CD14-positive monocyte (primary cell): Measurements from ENCODE around the gene CHRM5. TPM values are rescaled to one million over a fixed set of nuclear protein-coding genes. Genes with fewer than 3 reads are reported as not detected.

ENCODE experiments used
- DNase-seq, 3 donors: peaks; one replicate each; pipeline ENCODE4 v3.0.0-alpha.2; 2011 to 2022
- H2AFZ ChIP-seq: 2 replicates; pipeline ENCODE4 v1.6.0; 2012; ENCODE audit warnings: mild to moderate bottlenecking, low read depth, low read length, inconsistent platforms; ENCODE audit not compliant: insufficient read depth, poor library complexity, severe bottlenecking
- H3K27ac ChIP-seq, 2 donors: 1 replicate in 1 of 2; 2 replicates in 1 of 2; pipeline ENCODE4 v1.5.1; 2012 to 2013; ENCODE audit warnings: low read length in 2 of 2, control low read depth in 1 of 2, inconsistent platforms in 1 of 2, low read depth in 1 of 2, mild to moderate bottlenecking in 1 of 2
- H3K27me3 ChIP-seq, 2 donors: one replicate each; pipeline versions ENCODE4 v1.6.0 to v1.6.1; 2011 to 2013; ENCODE audit warnings: low read length in 2 of 2; ENCODE audit not compliant: control insufficient read depth in 2 of 2, insufficient read depth in 2 of 2
- H3K36me3 ChIP-seq, 2 donors: replicated peaks in 1 of 2; 1 replicate in 1 of 2; 2 replicates in 1 of 2; pipeline versions ENCODE4 v1.5.1 to v1.6.1; 2012 to 2013; ENCODE audit warnings: low read length in 2 of 2, control low read depth in 1 of 2, inconsistent platforms in 1 of 2, mild to moderate bottlenecking in 1 of 2; ENCODE audit not compliant: insufficient read depth in 2 of 2, control insufficient read depth in 1 of 2
- H3K4me1 ChIP-seq, 2 donors: 1 replicate in 1 of 2; 2 replicates in 1 of 2; pipeline versions ENCODE4 v1.5.1 to v1.6.1; 2012 to 2013; ENCODE audit warnings: low read length in 2 of 2, control low read depth in 1 of 2, inconsistent platforms in 1 of 2, mild to moderate bottlenecking in 1 of 2, moderate library complexity in 1 of 2; ENCODE audit not compliant: insufficient read depth in 2 of 2, control insufficient read depth in 1 of 2
- H3K4me2 ChIP-seq: replicated peaks from 2 replicates; pipeline ENCODE3; 2012; ENCODE audit warnings: low read length, moderate library complexity, mild to moderate bottlenecking; ENCODE audit not compliant: poor library complexity, severe bottlenecking; ENCODE audit errors: extremely low read depth
- H3K4me3 ChIP-seq, 3 experiments: fragments of 200-600 bp in 1 of 3; sonication (generic) in 1 of 3; replicated peaks in 1 of 3; 1 replicate in 2 of 3; 2 replicates in 1 of 3; pipeline ENCODE4 v1.5.1; 2011 to 2013; ENCODE audit warnings: low read length in 3 of 3, mild to moderate bottlenecking in 3 of 3, control low read depth in 2 of 3, low read depth in 2 of 3, inconsistent platforms in 1 of 3, moderate library complexity in 1 of 3
- H3K79me2 ChIP-seq: 2 replicates; pipeline ENCODE4 v1.6.0; 2012; ENCODE audit warnings: mild to moderate bottlenecking, control low read depth, inconsistent platforms, low read length, moderate library complexity; ENCODE audit not compliant: insufficient read depth
- H3K9ac ChIP-seq: 2 replicates; pipeline ENCODE4 v1.6.0; 2017; ENCODE audit warnings: low read length, mild to moderate bottlenecking; ENCODE audit not compliant: insufficient read depth, poor library complexity, severe bottlenecking
- H3K9me3 ChIP-seq, 2 donors: replicated peaks in 1 of 2; 1 replicate in 1 of 2; 2 replicates in 1 of 2; pipeline versions ENCODE4 v1.5.1 to v1.6.1; 2012 to 2013; ENCODE audit warnings: low read length in 2 of 2, control low read depth in 1 of 2; ENCODE audit not compliant: control insufficient read depth in 1 of 2, insufficient read depth in 1 of 2
- H4K20me1 ChIP-seq: 2 replicates; pipeline ENCODE4 v1.6.0; 2012; ENCODE audit warnings: mild to moderate bottlenecking, low read length, control low read depth, moderate library complexity; ENCODE audit not compliant: insufficient read depth
- H3K27ac Mint-ChIP-seq, 7 donors: one replicate each; pipeline ENCODE4 v1.8.0; 2020; ENCODE audit warnings: mild to moderate bottlenecking in 7 of 7, mixed read lengths in 7 of 7, moderate library complexity in 6 of 7, inconsistent platforms in 2 of 7
- H3K27me3 Mint-ChIP-seq, 3 donors: one replicate each; pipeline ENCODE4 v1.8.0; 2021 to 2022; ENCODE audit warnings: low read depth in 3 of 3, mild to moderate bottlenecking in 3 of 3, mixed read lengths in 3 of 3, moderate library complexity in 3 of 3, inconsistent platforms in 1 of 3
- H3K36me3 Mint-ChIP-seq, 2 donors: one replicate each; pipeline ENCODE4 v1.8.0; 2020; ENCODE audit warnings: mixed read lengths in 2 of 2, inconsistent platforms in 1 of 2, mild to moderate bottlenecking in 1 of 2
- H3K4me1 Mint-ChIP-seq: one replicate; pipeline ENCODE4 v1.8.0; 2020; ENCODE audit warnings: mild to moderate bottlenecking, mixed read lengths
- H3K4me3 Mint-ChIP-seq, 2 donors: one replicate each; pipeline ENCODE4 v1.8.0; 2020; ENCODE audit warnings: mild to moderate bottlenecking in 2 of 2, mixed read lengths in 2 of 2, moderate library complexity in 1 of 2
- H3K9me3 Mint-ChIP-seq, 7 donors: one replicate each; pipeline ENCODE4 v1.8.0; 2020 to 2022; ENCODE audit warnings: mixed read lengths in 7 of 7, mild to moderate bottlenecking in 6 of 7, moderate library complexity in 6 of 7, inconsistent platforms in 2 of 7
- WGBS: methylation state at CpG from one replicate; pipeline ENCODE4 v1.1.5; 2013; ENCODE audit warnings: missing lambda C conversion rate; ENCODE audit not compliant: insufficient coverage; 5-methylcytosine and 5-hydroxymethylcytosine counted together
- intact Hi-C, 2 donors: fragments of 100-400 bp; cut with micrococcal nuclease; formaldehyde crosslinking; loops; one replicate each; pipeline versions ENCODE4 v1.15.0 to v1.15.1; 2023
- polyA plus RNA-seq, 3 donors: library from polyadenylated mRNA; depleted of rRNA in 1 of 3; unstranded in 2 of 3; stranded (reverse) in 1 of 3; fragments of 300-500 nt in 2 of 3; fragments of >200 nt in 1 of 3; fragmentation: Illumina TruSeq in 2 of 3; gene quantifications; 1 replicate in 2 of 3; 2 replicates in 1 of 3; pipeline ENCODE4 v1.2.3, GENCODE V29; 2012 to 2021
- TF ChIP-seq, protein P1 (sequence below): fragments of 200-600 bp; IDR thresholded peaks from one replicate; pipeline ENCODE4 v1.8.0; 2022; ENCODE audit warnings: antibody characterized with exemption, mild to moderate bottlenecking

Gene CHRM5
- polyA plus RNA-seq, 3 donors = not detected

GRCh38 chr15:33934396-33934795, 33.9 kb upstream of the CHRM5 start:
- Histone ChIP-seq H2AFZ (no peak overlapping the region), H3K4me2 (no peak overlapping the region), H4K20me1 (no peaks in the 10 kb centered on the region), H3K4me3 (no peak overlapping the region), H3K9me3 (no peaks in the 10 kb centered on the region), H3K36me3 (no peaks in the 10 kb centered on the region), H3K27me3 (no peaks in the 10 kb centered on the region), H3K9ac (no peak overlapping the region), H3K4me1 (no peaks in the 10 kb centered on the region), H3K27ac (no peak overlapping the region), H3K79me2 (no peaks in the 10 kb centered on the region)
- no peaks in the 10 kb centered on the region for H3K4me1 Mint-ChIP-seq
- H3K27me3 Mint-ChIP-seq = no peaks in the 10 kb centered on the region
- no peak for DNase-seq
- TF ChIP-seq, protein P1, sequence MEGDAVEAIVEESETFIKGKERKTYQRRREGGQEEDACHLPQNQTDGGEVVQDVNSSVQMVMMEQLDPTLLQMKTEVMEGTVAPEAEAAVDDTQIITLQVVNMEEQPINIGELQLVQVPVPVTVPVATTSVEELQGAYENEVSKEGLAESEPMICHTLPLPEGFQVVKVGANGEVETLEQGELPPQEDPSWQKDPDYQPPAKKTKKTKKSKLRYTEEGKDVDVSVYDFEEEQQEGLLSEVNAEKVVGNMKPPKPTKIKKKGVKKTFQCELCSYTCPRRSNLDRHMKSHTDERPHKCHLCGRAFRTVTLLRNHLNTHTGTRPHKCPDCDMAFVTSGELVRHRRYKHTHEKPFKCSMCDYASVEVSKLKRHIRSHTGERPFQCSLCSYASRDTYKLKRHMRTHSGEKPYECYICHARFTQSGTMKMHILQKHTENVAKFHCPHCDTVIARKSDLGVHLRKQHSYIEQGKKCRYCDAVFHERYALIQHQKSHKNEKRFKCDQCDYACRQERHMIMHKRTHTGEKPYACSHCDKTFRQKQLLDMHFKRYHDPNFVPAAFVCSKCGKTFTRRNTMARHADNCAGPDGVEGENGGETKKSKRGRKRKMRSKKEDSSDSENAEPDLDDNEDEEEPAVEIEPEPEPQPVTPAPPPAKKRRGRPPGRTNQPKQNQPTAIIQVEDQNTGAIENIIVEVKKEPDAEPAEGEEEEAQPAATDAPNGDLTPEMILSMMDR = no peak
- H3K9me3 Mint-ChIP-seq = peaks cover 0 to 6% (median 3%) of the 10 kb centered on the region in 7 donors
- H3K27ac Mint-ChIP-seq = no peak overlapping the region
- no CpG with 5 or more reads among the region's 3 CpGs for WGBS
- no peaks in the 10 kb centered on the region for H3K36me3 Mint-ChIP-seq
- no peak overlapping the region for H3K4me3 Mint-ChIP-seq
- intact Hi-C loops = no loop called here

DNA sequence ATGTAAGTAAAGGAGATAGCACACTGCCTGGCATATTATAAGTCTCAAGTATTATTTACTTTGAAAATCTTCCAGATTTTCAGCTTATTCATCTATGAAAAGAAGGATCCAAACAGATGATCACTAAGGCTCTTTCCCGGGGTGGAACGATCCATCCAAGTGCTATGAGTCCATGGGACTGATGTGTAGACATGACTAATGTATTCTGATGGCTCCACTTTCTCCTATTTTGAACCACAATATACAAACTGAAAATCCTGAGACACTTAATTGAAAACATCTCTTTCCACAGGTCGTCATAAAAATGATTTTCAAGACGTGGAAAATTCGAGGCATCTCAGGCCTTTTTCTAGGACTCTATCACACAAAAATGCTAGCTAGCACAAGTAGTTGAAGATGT, 33.4 kb upstream of the CHRM5 start:
- Histone ChIP-seq H3K79me2 (no peaks in the 10 kb centered on the region), H2AFZ (no peak overlapping the region), H3K27ac (no peak overlapping the region), H3K27me3 (no peaks in the 10 kb centered on the region), H3K9me3 (no peaks in the 10 kb centered on the region), H3K4me2 (no peak overlapping the region), H3K4me1 (no peaks in the 10 kb centered on the region), H4K20me1 (no peaks in the 10 kb centered on the region), H3K4me3 (no peak overlapping the region), H3K36me3 (no peaks in the 10 kb centered on the region), H3K9ac (no peak overlapping the region)
- H3K36me3 Mint-ChIP-seq = no peaks in the 10 kb centered on the region
- no peak overlapping the region for H3K27ac Mint-ChIP-seq
- H3K27me3 Mint-ChIP-seq = no peaks in the 10 kb centered on the region
- WGBS = no CpG with 5 or more reads among the region's 5 CpGs
- no peak for DNase-seq
- H3K4me1 Mint-ChIP-seq = no peaks in the 10 kb centered on the region
- intact Hi-C loops = no loop called here
- H3K4me3 Mint-ChIP-seq = no peak overlapping the region
- TF ChIP-seq, protein P1 = no peak
- peaks cover 0 to 6% (median 3%) of the 10 kb centered on the region in 7 donors for H3K9me3 Mint-ChIP-seq
